ENCODE results near the gene GADD45GIP1.

Gene GADD45GIP1

DNA sequence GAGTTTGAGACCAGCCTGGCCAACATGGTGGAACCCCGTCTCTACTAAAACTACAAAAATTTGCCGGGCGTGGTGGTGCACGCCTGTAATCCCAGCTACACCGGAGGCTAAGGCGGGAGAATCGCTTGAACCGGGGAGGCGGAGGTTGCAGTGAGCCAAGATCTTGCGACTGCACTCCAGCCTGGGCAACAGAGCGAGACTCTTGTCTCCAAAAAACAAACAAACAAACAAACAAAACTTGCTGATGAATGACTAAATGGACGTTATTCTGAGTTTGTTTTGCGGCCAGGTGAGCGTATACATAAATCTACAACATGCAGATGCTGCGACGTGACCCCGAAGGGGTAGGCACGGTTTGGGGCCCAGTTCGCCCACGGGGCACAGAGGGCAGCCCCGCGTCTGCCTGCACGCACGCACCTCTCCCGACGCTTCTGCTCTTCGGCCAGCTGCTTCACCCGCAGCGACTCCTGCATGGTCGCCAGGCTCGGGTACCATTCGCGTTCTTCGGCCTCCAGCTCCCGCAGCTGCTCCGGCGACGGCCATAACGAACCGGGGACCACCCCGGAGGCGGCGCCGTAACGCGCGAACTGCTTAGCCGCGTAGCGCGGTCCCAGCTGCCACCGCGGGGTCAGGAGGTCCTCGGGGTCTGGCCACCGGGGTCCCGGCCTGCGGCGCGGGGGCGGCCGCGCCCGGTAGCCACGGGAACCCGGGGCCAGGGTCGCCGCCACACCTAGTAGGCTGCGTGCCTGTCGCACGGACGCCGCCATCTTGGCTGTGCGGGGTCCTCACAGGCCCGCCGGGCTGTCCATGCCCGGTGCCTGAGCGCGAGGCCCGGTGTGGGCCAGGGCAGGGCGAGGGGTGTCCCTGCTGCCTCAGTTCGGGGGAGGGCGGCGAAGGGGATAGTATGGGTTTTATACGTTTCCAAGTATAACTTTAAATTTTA lies at the start of gene GADD45GIP1:
Gene GADD45GIP1 (minus strand): TSS at position 778 of the 943 bp plus-strand sequence. CDS start 11 bp downstream, at position 767.
- H3K36me3 Mint-ChIP-seq, result peaks cover 2% of the 10 kb centered on the region
- peak within 1 kb of the TSS; percentile 96 for H3K27ac Mint-ChIP-seq
- peaks cover 20% of the 10 kb centered on the region for H3K4me1 Mint-ChIP-seq
- peak within 1 kb of the TSS; percentile 91 for H3K4me3 Mint-ChIP-seq
- H3K27me3 Mint-ChIP-seq, result no peaks in the 10 kb centered on the region
- no peaks in the 10 kb centered on the region for H3K9me3 Mint-ChIP-seq

DNA sequence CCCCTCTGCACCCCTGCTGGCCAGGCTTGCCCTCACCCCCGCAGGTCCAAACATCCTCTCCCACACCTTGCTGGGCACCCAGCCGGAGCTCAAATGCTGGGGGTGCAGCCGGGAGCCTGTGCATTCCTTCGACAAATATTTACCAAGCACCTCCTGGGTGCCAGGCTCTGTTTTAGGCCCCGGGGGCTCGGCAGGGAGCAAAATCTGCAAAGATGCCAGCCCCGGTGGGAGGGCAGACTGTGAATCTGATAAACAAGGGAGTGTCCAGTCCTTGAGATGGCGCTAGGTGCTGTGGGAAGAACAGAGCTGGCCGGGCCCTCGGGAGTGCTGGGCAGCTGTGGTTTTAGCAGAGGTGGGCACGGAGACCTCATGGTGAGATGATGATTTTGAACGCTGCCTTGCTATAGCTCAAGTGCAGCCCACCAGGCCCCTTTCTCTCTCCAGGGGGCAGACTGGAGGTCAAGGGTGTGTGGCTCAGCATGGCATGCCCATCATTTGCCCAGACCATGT lies 48.9 kb upstream of the GADD45GIP1 start:
- H3K27ac Mint-ChIP-seq, result no peak overlapping the region
- H3K4me3 Mint-ChIP-seq, result no peak overlapping the region
- H3K4me1 Mint-ChIP-seq, result peaks cover 4% of the 10 kb centered on the region
- no peaks in the 10 kb centered on the region for H3K9me3 Mint-ChIP-seq
- peaks cover 2% of the 10 kb centered on the region for H3K36me3 Mint-ChIP-seq
- H3K27me3 Mint-ChIP-seq, result peaks cover 14% of the 10 kb centered on the region

DNA sequence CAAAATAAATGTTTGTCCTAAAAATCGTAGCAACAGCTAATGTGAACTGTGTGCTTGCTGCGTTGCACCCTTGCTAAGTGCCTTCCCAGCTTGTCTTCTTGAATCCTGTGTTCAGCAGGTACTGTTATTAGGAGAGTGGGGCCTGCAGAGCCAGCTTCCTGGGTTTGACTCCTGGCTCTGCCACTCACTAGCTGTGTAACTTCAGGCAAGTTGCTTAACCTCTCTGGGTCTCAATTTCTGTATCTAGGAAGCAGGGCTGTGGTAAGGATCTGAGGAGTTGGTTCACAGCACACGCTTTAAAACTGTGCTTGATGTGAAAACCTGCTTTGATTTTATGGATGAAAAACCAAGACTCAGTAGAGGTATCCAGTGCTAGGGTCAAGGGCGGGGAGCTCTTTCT lies 48.2 kb upstream of the GADD45GIP1 start:
- no peaks in the 10 kb centered on the region for H3K9me3 Mint-ChIP-seq
- peaks cover 9% of the 10 kb centered on the region for H3K27me3 Mint-ChIP-seq
- H3K4me3 Mint-ChIP-seq, result no peak overlapping the region
- peaks cover 4% of the 10 kb centered on the region for H3K4me1 Mint-ChIP-seq
- peaks cover 2% of the 10 kb centered on the region for H3K36me3 Mint-ChIP-seq
- no peak overlapping the region for H3K27ac Mint-ChIP-seq

DNA sequence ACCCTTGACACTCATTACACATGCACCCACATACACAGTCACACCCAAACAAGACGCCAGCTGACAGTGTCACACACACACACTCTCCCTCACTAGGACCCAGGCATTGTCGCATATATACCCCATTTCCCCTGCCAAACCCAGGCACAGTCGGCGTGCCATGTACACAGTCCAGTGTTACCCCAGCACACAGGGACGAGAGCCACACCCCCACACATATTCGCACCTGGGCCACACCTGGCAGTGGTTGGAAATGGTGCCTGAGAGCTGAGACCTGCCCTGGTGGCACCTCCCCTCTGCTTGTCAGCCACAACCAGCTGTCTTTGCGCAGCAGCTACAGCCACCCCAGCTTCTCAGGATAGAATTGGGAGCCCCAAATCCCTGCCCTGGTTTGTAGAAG lies 47.2 kb upstream of the GADD45GIP1 start:
- Mint-ChIP-seq H3K27me3 (peaks cover 5% of the 10 kb centered on the region), H3K27ac (no peak overlapping the region), H3K4me1 (peaks cover 4% of the 10 kb centered on the region), H3K4me3 (no peak overlapping the region), H3K36me3 (peaks cover 2% of the 10 kb centered on the region), H3K9me3 (no peaks in the 10 kb centered on the region)

DNA sequence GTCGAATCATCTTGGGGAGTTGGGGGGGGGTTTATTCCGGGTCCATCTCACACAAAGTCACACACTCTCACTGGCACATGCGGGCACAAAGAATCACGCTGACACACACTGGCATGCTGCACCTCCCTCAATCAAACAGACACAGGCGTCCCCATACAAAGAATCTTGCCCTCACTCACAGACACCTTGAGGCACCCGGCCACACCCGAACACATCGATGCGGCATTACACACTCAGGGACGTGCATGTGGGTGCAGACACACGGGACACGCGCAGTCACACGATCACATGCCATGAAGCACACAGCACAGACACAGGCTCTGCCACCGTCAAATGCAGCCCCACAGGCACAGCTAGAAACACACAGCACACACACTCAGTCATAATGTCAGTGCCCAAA lies 46.1 kb upstream of the GADD45GIP1 start:
- no peaks in the 10 kb centered on the region for H3K4me1 Mint-ChIP-seq
- H3K27ac Mint-ChIP-seq, result peak overlapping the region; percentile 57
- H3K9me3 Mint-ChIP-seq, result no peaks in the 10 kb centered on the region
- no peaks in the 10 kb centered on the region for H3K27me3 Mint-ChIP-seq
- no peak overlapping the region for H3K4me3 Mint-ChIP-seq
- no peaks in the 10 kb centered on the region for H3K36me3 Mint-ChIP-seq

DNA sequence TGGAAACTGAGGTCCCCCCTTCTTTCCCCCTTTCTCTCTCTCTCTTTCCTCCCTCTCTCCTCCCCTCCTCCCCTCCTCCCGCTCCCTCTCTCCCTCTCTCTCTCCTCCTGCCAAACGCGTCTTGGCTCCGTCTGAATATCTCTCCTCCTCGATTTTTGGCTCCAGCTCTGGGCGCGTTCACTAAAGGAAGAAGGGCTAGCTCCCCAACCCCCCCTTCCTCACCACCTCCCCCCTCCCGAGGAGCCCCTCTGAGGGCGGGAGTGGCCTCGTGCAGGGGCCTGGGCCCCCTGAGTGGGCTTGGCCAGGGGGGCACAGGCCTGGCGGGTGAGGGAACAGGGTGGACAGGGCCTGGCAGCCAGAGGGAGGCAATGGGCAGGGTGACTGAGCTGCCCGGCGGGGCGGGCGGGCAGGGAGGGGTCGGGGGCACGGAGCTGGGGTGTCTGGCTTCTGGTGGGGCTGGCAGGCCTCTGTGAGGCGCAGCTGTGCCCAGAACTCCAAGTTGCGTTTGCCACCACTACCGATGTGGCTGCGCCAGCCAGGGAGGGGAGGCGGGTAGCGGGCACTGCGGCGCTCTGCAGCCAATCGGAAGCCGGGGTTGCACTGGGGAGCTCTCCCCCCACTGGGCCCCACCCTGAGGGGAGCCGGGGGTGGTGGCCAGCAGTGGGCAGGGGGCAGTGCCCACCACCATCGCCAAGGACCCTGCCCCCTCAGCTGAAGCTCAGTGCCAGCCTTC lies 45.3 kb upstream of the GADD45GIP1 start:
- no peak overlapping the region for H3K4me3 Mint-ChIP-seq
- H3K36me3 Mint-ChIP-seq, result no peaks in the 10 kb centered on the region
- no peaks in the 10 kb centered on the region for H3K4me1 Mint-ChIP-seq
- H3K9me3 Mint-ChIP-seq, result no peaks in the 10 kb centered on the region
- H3K27ac Mint-ChIP-seq, result no peak overlapping the region
- H3K27me3 Mint-ChIP-seq, result no peaks in the 10 kb centered on the region

DNA sequence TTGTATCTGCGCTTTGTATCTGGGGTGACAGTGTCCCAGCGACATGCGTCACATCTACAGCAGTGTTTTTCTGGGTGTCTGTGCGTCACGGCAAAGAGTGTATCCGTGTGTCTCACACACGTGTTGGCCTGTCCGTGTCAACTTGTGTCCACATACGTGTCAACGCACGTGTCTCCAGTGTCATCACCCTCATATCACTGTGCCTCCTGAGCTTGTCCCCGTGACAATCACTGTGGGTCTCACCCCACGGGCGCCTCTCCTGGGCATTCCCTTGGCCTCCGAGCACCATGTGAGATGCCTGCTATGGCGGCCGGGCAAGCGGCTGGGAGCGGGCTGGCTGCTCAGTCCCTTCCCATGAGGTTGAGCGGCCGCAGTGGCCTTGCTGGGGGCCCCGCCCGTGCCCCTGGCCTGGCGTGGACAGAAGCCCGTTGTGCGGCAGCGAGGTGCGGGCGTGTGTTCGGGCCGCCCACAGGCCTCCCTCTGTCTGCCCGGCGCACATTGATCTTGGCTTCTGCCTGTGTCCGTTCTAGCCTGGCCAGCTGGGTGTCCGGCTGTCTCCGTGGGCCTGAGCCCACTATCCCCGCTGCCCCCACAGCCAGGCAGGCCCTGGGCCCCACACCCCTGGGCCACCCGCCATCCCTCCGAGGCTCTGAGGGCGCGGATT lies 44.6 kb upstream of the GADD45GIP1 start:
- Mint-ChIP-seq H3K27ac (no peak overlapping the region), H3K9me3 (no peaks in the 10 kb centered on the region), H3K4me3 (no peak overlapping the region), H3K27me3 (no peaks in the 10 kb centered on the region), H3K4me1 (peaks cover 6% of the 10 kb centered on the region), H3K36me3 (no peaks in the 10 kb centered on the region)

DNA sequence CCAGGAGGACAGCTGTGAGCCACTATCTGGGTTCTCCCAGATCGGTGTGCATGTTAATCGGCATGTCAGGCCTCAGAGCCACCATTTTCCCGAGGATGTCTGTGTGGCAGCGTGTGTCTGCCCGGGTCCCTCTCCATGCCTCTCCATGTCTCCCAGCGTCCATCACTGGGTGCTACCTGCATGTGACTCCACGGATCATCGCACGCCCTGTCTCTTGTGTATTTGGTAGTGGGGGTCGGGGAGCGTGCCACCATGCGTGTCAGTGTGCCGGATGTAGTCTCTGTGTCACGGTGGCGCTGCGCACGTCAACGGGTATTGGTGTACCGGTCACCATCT lies 44.1 kb upstream of the GADD45GIP1 start:
- no peaks in the 10 kb centered on the region for H3K36me3 Mint-ChIP-seq
- H3K9me3 Mint-ChIP-seq, result no peaks in the 10 kb centered on the region
- peaks cover 6% of the 10 kb centered on the region for H3K4me1 Mint-ChIP-seq
- no peaks in the 10 kb centered on the region for H3K27me3 Mint-ChIP-seq
- no peak overlapping the region for H3K27ac Mint-ChIP-seq
- no peak overlapping the region for H3K4me3 Mint-ChIP-seq

DNA sequence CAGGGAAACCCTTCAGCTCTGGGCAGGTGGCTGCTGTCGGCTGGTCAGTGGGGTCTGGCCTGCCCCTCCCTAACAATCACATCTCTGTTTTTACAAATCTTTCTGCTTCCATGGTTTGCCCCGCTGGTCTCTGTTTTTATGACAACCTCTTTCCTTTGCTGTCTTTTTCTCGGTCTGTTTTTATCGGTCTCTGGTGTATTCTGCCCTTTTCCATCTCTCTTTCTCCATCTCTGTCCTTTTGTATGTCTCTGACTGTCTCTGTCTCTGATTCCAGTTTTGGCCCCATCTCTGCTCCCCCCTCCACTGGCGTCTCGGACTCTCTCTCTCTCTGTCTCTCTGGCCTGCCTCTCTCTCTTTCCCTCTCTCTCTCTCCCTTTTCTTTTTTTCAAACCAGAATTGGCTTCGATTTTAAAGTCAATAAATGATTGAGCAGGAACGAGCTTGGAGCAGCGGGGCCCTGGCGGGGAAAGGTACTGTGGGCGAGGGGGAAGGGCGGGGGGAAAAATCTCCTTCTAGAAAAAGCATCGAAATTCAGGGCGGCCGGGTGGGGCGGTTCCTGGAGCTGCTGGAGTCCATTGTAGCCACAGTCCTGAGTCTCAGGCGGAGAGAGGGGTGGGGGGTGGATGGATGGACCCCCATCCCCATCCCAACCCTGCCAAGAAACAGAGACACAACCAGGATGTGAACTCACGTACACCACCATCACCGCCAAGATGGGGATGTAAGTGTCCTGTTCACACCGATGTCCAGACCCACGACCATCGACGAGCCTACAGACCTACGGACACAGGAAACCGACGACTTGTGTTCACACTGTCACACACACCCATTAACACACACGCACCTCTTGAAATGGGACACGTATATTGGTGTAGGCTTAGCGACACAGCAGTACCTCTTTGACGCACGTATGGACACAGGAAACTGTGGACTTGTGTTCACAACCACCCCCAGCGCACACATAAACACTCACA lies 41.2 kb upstream of the GADD45GIP1 start:
- H3K27ac Mint-ChIP-seq, result peak overlapping the region; percentile 25
- H3K4me1 Mint-ChIP-seq, result peaks cover 12% of the 10 kb centered on the region
- no peak overlapping the region for H3K4me3 Mint-ChIP-seq
- H3K36me3 Mint-ChIP-seq, result no peaks in the 10 kb centered on the region
- no peaks in the 10 kb centered on the region for H3K27me3 Mint-ChIP-seq
- H3K9me3 Mint-ChIP-seq, result no peaks in the 10 kb centered on the region

DNA sequence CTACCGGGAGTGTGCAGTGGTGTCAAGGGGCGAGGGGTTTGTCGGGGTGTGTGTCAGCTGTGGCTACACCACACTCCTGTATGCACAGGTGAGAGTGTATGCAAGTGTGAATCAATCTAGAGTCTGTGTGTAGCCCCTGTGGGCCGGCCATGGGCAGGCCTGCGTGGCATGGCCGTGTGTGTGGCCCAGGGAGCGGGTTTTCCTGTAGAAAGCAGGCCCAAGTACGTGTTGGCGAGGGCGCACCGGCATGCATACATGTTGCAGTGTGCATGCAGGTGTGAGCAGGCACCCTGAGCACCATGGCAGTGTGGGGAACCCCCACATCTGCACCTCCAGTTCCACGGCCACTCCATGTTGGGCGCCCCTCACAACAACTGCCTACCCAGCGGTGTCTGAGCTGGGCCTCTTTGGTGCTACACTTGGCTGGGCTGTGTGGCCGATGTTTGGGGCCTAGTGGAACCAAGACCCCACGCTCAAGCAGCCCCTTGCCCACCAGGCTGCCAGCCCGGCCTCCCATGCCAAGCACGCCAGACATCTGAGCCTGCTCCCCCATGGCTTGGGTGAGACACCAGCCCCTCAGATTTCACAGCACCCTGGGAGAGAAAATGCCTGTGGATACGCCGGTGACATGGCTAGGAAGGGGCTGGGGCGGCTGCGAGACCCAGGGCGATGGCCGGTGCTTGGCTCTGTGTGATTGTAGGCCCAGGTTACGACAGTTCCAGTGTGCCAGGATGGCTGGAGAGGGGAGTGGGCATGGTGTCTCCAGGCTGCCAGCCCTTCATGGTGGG lies 40.4 kb upstream of the GADD45GIP1 start:
- Mint-ChIP-seq H3K4me3 (peak overlapping the region; percentile 78), H3K27me3 (no peaks in the 10 kb centered on the region), H3K9me3 (no peaks in the 10 kb centered on the region), H3K4me1 (peaks cover 12% of the 10 kb centered on the region), H3K36me3 (no peaks in the 10 kb centered on the region), H3K27ac (peak overlapping the region; percentile 88)

DNA sequence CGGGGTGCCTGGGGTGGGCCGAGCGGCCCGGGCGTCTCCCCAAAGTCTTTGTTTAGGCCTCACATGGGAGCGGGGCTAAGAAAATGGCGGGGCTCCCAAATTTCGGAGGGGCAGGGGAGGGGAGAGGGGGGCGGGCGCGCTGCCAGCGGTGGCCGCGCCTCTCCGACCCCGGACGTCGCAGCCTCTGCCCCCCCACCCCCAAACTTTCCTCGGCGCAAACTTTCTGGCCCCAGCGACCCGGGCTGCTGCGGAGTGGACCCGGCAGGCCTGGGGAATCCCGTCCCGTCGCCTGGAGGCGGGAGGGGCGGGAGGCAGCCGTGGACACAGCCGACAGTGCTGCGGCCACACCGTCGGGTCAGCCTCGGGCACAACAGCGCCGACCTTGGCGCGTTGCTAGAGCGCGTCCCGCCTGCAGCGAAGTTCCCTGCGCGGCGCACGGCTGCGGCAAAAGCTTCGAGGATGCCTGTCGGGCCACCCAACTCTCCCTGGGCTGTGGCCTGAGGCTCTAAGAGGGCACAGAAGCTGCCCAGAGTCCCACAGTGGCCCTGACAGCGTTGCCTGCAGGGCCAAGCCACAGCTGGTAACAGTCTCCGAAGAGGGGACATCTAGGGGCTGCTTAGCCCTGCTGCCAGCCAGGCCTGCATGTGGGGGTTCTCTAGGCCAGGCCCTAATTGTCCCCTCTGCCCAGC lies 39.5 kb upstream of the GADD45GIP1 start:
- Mint-ChIP-seq H3K4me3 (peak overlapping the region; percentile 78), H3K4me1 (peaks cover 12% of the 10 kb centered on the region), H3K27me3 (no peaks in the 10 kb centered on the region), H3K36me3 (no peaks in the 10 kb centered on the region), H3K9me3 (no peaks in the 10 kb centered on the region), H3K27ac (peak overlapping the region; percentile 65)

DNA sequence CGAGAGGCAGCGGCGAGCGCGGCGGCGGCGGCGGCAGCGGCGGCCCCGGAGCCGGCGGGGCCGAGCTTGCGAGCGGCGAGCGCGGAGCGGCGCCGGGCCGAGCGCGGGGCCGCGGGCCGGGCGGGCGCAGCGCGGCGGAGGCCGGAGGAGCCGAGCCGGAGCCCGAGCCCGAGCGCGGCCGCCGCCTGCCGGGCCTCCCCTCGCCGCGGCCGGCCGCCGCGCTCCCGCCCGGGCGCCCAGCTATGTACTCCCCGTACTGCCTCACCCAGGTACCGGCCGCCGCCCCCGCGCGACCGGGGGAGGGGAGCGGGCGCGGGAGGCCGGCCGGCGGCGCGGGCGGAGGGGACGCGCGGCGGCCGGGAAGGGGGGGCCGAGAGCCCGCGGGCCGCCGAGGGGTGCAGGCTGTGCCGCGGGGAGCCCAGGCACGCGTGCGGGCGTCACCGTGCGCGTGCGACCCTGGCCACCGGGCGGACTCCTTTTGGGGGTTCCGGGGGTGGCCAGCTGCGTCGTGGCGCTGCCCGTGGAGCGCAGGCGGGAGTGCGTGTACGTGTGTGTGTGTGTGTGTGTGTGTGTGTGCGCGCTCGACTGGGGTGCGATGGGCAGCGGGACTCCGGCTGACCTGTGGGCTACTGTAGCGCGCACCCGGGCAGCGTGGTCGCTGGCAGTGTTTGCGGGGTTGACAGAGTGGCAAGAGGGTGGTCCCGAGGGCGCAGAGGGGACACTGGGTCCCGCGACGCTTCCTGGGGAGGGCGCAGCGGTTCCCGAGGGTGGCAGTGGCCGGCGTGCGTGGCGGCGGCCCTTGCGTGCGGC lies 38.8 kb upstream of the GADD45GIP1 start:
- Mint-ChIP-seq H3K9me3 (no peaks in the 10 kb centered on the region), H3K4me1 (peaks cover 12% of the 10 kb centered on the region), H3K27ac (peak overlapping the region; percentile 71), H3K36me3 (no peaks in the 10 kb centered on the region), H3K4me3 (peak overlapping the region; percentile 92), H3K27me3 (no peaks in the 10 kb centered on the region)

Data from activated naive CD4-positive, alpha-beta T cell treated with anti-CD3 and anti-CD28 coated beads, Interleukin-2, amount 50 U/mL, for 24 hours (primary cell).